K562 (cell line): ENCODE results near the gene AQP6. TPM values are rescaled to one million over a fixed set of nuclear protein-coding genes. Genes with fewer than 3 reads are reported as not detected.
"Not testable (repeated sequence)": the region's sequence is repeated elsewhere in the genome, so short reads cannot be mapped to it uniquely, and the experiment has no call there.

Experiments used
- ATAC-seq: fragments of 200-7000 bp; cut with Tn5 transposase; 3 replicates; pipeline ENCODE4 v1.9.1; 2020; ENCODE audit warnings: moderate library complexity
- BruUV-seq: library from RNA; stranded (reverse); fragments of 400-500 nt; replicated peaks from 2 replicates; lab custom pipeline; 2021; lab: Mats Ljungman, UMichigan
- CTCF ChIA-PET: fragments of 300-600 bp; formaldehyde crosslinking; extraction: SDS; loops from one replicate; lab custom pipeline; 2021; ENCODE audit warnings: low intra/inter-chr PET ratio; lab: Yijun Ruan, JAX
- POLR2A ChIA-PET: fragments of 300-600, 350-650 bp; sonication (Branson Sonifier 250); formaldehyde crosslinking; extraction: SDS; loops from one replicate; lab custom pipeline; 2021; ENCODE audit warnings: antibody characterized with exemption, inconsistent platforms; lab: Yijun Ruan, JAX
- DNase-seq, 4 experiments: peaks; one replicate each; pipeline versions ENCODE4 v3.0.0 to v3.0.0-alpha.2; 2011 to 2018; ENCODE audit warnings: low spot score in 3 of 4, mixed read lengths in 3 of 4; ENCODE audit errors: extremely low read depth in 1 of 4
- FAIRE-seq: peaks from 2 replicates; lab custom pipeline; 2011; peaks lifted over from hg19 to GRCh38; lab: Jason Lieb, UNC
- H2AFZ ChIP-seq: 2 replicates; pipeline ENCODE4 v1.6.0; 2011; ENCODE audit warnings: low read depth, low read length, control low read depth, inconsistent platforms
- H3K27ac ChIP-seq: fragments of 200-600 bp; 3 replicates; pipeline ENCODE4 v1.8.0; 2011; ENCODE audit warnings: low read depth, mild to moderate bottlenecking, control low read depth, inconsistent platforms, low read length, moderate library complexity, mixed read lengths; ENCODE audit errors: extremely low read depth
- H3K27me3 ChIP-seq, 2 experiments: fragments of 300-600 bp in 1 of 2; 2 replicates in 1 of 2; 3 replicates in 1 of 2; pipeline versions ENCODE4 v1.6.0 to v1.8.0; 2011; ENCODE audit warnings: inconsistent platforms in 2 of 2, low read length in 2 of 2, mild to moderate bottlenecking in 1 of 2, mixed read lengths in 1 of 2, moderate library complexity in 1 of 2; ENCODE audit not compliant: control insufficient read depth in 2 of 2, insufficient read depth in 2 of 2
- H3K36me3 ChIP-seq: fragments of 300-600 bp; 3 replicates; pipeline ENCODE4 v1.8.0; 2011; ENCODE audit warnings: mild to moderate bottlenecking, low read length, inconsistent platforms; ENCODE audit not compliant: control insufficient read depth, insufficient read depth
- H3K4me1 ChIP-seq, 2 experiments: fragments of 200-600 bp in 1 of 2; replicated peaks in 1 of 2; 2 replicates in 1 of 2; 3 replicates in 1 of 2; pipeline versions ENCODE4 v1.5.1 to v1.8.0; 2011; ENCODE audit warnings: inconsistent platforms in 2 of 2, low read length in 2 of 2, mild to moderate bottlenecking in 1 of 2, mixed read lengths in 1 of 2, moderate library complexity in 1 of 2; ENCODE audit not compliant: control insufficient read depth in 2 of 2, insufficient read depth in 2 of 2
- H3K4me2 ChIP-seq: 2 replicates; pipeline ENCODE4 v1.6.1; 2011; ENCODE audit warnings: low read length, control low read depth, inconsistent platforms, mixed read lengths; ENCODE audit not compliant: insufficient read depth
- H3K4me3 ChIP-seq: fragments of 200-600 bp; sonication (generic), shearing (Covaris generic); 2 replicates; pipeline ENCODE4 v1.5.1; 2016; ENCODE audit warnings: control low read depth, inconsistent platforms
- H3K79me2 ChIP-seq: fragments of 200-600 bp; 3 replicates; pipeline ENCODE4 v1.8.0; 2011; ENCODE audit warnings: low read length, inconsistent platforms; ENCODE audit not compliant: control insufficient read depth, insufficient read depth
- H3K9ac ChIP-seq, 2 experiments: 2 replicates each; pipeline versions ENCODE4 v1.6.0 to v1.6.1; 2011; ENCODE audit warnings: low read depth in 2 of 2, low read length in 2 of 2, control low read depth in 1 of 2, inconsistent platforms in 1 of 2, mild to moderate bottlenecking in 1 of 2, mixed read lengths in 1 of 2; ENCODE audit not compliant: insufficient read depth in 1 of 2
- H3K9me1 ChIP-seq: one replicate; pipeline ENCODE4 v1.6.0; 2011; ENCODE audit warnings: inconsistent platforms, mild to moderate bottlenecking, low read length, moderate library complexity; ENCODE audit not compliant: control insufficient read depth, insufficient read depth
- H3K9me3 ChIP-seq: replicated peaks from 2 replicates; pipeline ENCODE4 v1.5.1; 2011; ENCODE audit warnings: low read depth, low read length, inconsistent platforms; ENCODE audit not compliant: control insufficient read depth, insufficient read depth
- H4K20me1 ChIP-seq: replicated peaks from 2 replicates; pipeline ENCODE4 v1.6.1; 2011; ENCODE audit warnings: low read length, inconsistent platforms, mixed read lengths; ENCODE audit not compliant: control insufficient read depth, insufficient read depth
- HMGN3 ChIP-seq: IDR thresholded peaks from 2 replicates; pipeline ENCODE4 v1.6.1; 2011; ENCODE audit warnings: borderline replicate concordance, low read depth, mild to moderate bottlenecking, mixed read lengths, low read length; ENCODE audit not compliant: insufficient read length; ENCODE audit errors: extremely low read depth
- ILF3 ChIP-seq: fragments of 450-650 bp; IDR thresholded peaks from 2 replicates; pipeline ENCODE4 v1.6.1; 2018; ENCODE audit warnings: antibody characterized with exemption, mild to moderate bottlenecking, moderate library complexity, borderline replicate concordance
- L3MBTL2 ChIP-seq: fragments of 450-650 bp; IDR thresholded peaks from 2 replicates; pipeline ENCODE4 v1.6.1; 2016; ENCODE audit warnings: mild to moderate bottlenecking, moderate library complexity
- NCOA6 ChIP-seq: fragments of 450-650 bp; IDR thresholded peaks from 2 replicates; pipeline ENCODE4 v1.6.1; 2017; ENCODE audit warnings: mild to moderate bottlenecking
- SMAD4 ChIP-seq: fragments of 250-450 bp; sonication (Bioruptor Pico); conservative IDR thresholded peaks from 2 replicates; pipeline ENCODE4 v1.8.0; 2021; ENCODE audit warnings: inconsistent platforms, mild to moderate bottlenecking, moderate library complexity
- SMARCC2 ChIP-seq: fragments of 450-650 bp; IDR thresholded peaks from 2 replicates; pipeline ENCODE4 v1.6.1; 2017; ENCODE audit warnings: antibody characterized with exemption, moderate library complexity, mild to moderate bottlenecking, low read depth
- ZNF224 ChIP-seq: sonication (generic); formaldehyde crosslinking; IDR thresholded peaks from 2 replicates; pipeline ENCODE4 v1.8.0; 2022; ENCODE audit warnings: mild to moderate bottlenecking, missing genetic modification reagents
- ZNF436 ChIP-seq: fragments of 250-450, 450-650 bp; sonication (Bioruptor Pico); formaldehyde crosslinking; IDR thresholded peaks from 2 replicates; pipeline ENCODE4 v1.7.0; 2020; ENCODE audit warnings: mild to moderate bottlenecking
- ZNF695 ChIP-seq: fragments of 450-650 bp; formaldehyde crosslinking; IDR thresholded peaks from 2 replicates; pipeline ENCODE4 v1.4.0; 2020; ENCODE audit warnings: mild to moderate bottlenecking, moderate library complexity
- WGBS: fragments of 100-300 bp; shearing (Covaris generic); methylation state at CpG from one replicate; pipeline ENCODE4 v1.1.6; 2016; ENCODE audit warnings: low coverage, mixed read lengths; ENCODE audit not compliant: insufficient coverage; ENCODE audit errors: missing lambda C conversion rate; 5-methylcytosine and 5-hydroxymethylcytosine counted together
- in situ Hi-C: fragments of 300-500 bp; cut with MboI; formaldehyde crosslinking; loops from 4 replicates; pipeline ENCODE4 v1.15.0; 2018; ENCODE audit warnings: inconsistent platforms, mixed read lengths
- intact Hi-C: fragments of 100-400 bp; cut with micrococcal nuclease; formaldehyde crosslinking; loops from 2 replicates; pipeline ENCODE4 v1.14.2; 2022
- polyA plus RNA-seq, 8 experiments: library from polyadenylated mRNA; depleted of rRNA in 4 of 8; stranded (reverse) in 5 of 8; unstranded in 3 of 8; fragments of >200 nt; fragmentation: Nextera tagmentation in 2 of 8; fragmentation: Illumina TruSeq in 1 of 8; extraction: Ambion mirVana in 2 of 8; extraction: Trizol in 1 of 8; gene quantifications; 2 replicates each; pipeline versions ENCODE4 v1.2.1 to v1.2.3, GENCODE V29; 2011 to 2014; ENCODE audit warnings: inconsistent platforms in 1 of 8, missing spikeins in 1 of 8
- total RNA-seq, 7 experiments: library from RNA; depleted of rRNA in 6 of 7; stranded (reverse); fragments of >200 nt in 6 of 7; fragmentation: Illumina TruSeq in 2 of 7; extraction: Trizol in 2 of 7; gene quantifications; 2 replicates each; pipeline versions ENCODE4 v1.2.1 to v1.2.3, GENCODE V29; 2011 to 2021; ENCODE audit warnings: low replicate concordance in 1 of 7
- TF ChIP-seq, protein P1 (sequence below): fragments of 450-650 bp; formaldehyde crosslinking; IDR thresholded peaks from 2 replicates; pipeline ENCODE4 v1.4.0; 2022; ENCODE audit warnings: mild to moderate bottlenecking, moderate library complexity
- TF ChIP-seq, protein P2 (sequence below): fragments of 450-650 bp; IDR thresholded peaks from 2 replicates; pipeline ENCODE4 v1.6.1; 2016
- TF ChIP-seq, protein P3 (sequence below): IDR thresholded peaks from 3 replicates; pipeline ENCODE4 v1.6.1; 2011; ENCODE audit warnings: borderline replicate concordance, mild to moderate bottlenecking, moderate library complexity; ENCODE audit not compliant: insufficient read length; ENCODE audit errors: extremely low read depth

The AQP6 gene
- total and polyA plus RNA-seq, 9 of the 15 experiments (the other 6 are each of a cell fraction or from before 2014, with no cell fraction given) = 0.05 to 0.12 TPM; not detected in 7

DNA sequence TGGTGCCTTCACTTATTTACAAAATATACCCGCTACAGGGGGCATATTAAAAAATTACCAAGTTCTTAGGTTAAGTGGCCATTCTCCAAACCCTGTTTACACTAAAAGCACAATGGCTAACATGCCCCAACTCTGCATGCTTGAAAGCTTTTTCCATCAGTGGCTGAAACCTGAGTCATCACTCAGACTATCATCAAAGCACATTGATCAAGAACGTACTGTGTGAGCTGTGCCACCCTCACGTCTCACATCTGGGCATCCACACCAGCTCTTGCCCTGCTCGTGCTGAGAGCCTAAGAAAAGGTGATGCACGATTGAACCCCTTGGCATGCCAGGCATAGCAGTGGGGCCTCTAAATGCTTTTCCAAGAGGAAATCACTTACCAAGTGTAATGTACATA is 13.2 kb downstream of the AQP6 start:
- Histone ChIP-seq H3K4me3 (no peak overlapping the region), H3K4me2 (no peak overlapping the region), H3K79me2 (no peaks in the 10 kb centered on the region), H4K20me1 (peaks cover 5% of the 10 kb centered on the region; the same call in 1 of the 2 replicates), H3K36me3 (peaks cover 54% of the 10 kb centered on the region), H3K27me3 (no peaks in the 10 kb centered on the region), H3K9me1 (no peaks in the 10 kb centered on the region), H3K4me1 (peaks cover 17 to 19% of the 10 kb centered on the region in 2 experiments; a peak in 4 of 5 replicates), H3K9me3 (no peaks in the 10 kb centered on the region), H3K27ac (no peak overlapping the region), H3K9ac (no peak overlapping the region), H2AFZ (no peak overlapping the region)
- intact Hi-C loops = no loop called here
- in situ Hi-C loops = no loop called here
- TF ChIP-seq ILF3 = no peak
- no peak for TF ChIP-seq SMARCC2
- no peak for TF ChIP-seq HMGN3
- no peak for TF ChIP-seq L3MBTL2
- no peak for TF ChIP-seq ZNF695 (CRISPR knock-in tag)
- no peak for TF ChIP-seq NCOA6
- TF ChIP-seq ZNF224 = no peak
- TF ChIP-seq, protein P1, sequence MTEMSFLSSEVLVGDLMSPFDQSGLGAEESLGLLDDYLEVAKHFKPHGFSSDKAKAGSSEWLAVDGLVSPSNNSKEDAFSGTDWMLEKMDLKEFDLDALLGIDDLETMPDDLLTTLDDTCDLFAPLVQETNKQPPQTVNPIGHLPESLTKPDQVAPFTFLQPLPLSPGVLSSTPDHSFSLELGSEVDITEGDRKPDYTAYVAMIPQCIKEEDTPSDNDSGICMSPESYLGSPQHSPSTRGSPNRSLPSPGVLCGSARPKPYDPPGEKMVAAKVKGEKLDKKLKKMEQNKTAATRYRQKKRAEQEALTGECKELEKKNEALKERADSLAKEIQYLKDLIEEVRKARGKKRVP = no peak
- TF ChIP-seq SMAD4 (CRISPR knock-in tag) = no peak
- no peak for TF ChIP-seq ZNF436 (CRISPR knock-in tag)
- TF ChIP-seq, protein P2, sequence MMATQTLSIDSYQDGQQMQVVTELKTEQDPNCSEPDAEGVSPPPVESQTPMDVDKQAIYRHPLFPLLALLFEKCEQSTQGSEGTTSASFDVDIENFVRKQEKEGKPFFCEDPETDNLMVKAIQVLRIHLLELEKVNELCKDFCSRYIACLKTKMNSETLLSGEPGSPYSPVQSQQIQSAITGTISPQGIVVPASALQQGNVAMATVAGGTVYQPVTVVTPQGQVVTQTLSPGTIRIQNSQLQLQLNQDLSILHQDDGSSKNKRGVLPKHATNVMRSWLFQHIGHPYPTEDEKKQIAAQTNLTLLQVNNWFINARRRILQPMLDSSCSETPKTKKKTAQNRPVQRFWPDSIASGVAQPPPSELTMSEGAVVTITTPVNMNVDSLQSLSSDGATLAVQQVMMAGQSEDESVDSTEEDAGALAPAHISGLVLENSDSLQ = no peak
- TF ChIP-seq, protein P3, sequence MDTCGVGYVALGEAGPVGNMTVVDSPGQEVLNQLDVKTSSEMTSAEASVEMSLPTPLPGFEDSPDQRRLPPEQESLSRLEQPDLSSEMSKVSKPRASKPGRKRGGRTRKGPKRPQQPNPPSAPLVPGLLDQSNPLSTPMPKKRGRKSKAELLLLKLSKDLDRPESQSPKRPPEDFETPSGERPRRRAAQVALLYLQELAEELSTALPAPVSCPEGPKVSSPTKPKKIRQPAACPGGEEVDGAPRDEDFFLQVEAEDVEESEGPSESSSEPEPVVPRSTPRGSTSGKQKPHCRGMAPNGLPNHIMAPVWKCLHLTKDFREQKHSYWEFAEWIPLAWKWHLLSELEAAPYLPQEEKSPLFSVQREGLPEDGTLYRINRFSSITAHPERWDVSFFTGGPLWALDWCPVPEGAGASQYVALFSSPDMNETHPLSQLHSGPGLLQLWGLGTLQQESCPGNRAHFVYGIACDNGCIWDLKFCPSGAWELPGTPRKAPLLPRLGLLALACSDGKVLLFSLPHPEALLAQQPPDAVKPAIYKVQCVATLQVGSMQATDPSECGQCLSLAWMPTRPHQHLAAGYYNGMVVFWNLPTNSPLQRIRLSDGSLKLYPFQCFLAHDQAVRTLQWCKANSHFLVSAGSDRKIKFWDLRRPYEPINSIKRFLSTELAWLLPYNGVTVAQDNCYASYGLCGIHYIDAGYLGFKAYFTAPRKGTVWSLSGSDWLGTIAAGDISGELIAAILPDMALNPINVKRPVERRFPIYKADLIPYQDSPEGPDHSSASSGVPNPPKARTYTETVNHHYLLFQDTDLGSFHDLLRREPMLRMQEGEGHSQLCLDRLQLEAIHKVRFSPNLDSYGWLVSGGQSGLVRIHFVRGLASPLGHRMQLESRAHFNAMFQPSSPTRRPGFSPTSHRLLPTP = no peak
- no peak for ATAC-seq
- FAIRE-seq = no peak
- CTCF ChIA-PET = no interaction called here
- POLR2A ChIA-PET = interaction anchor here (0.7 to 2.1 kb wide), 6 partner anchors 9 to 245 kb away, joined by 3 to 6 read pairs (median 4); partner anchors contain the start of gene TMBIM6
- BruUV-seq = no TSS peak
- 87% methylated on average over 5 of the region's 5 CpGs for WGBS
- no peak for DNase-seq

DNA sequence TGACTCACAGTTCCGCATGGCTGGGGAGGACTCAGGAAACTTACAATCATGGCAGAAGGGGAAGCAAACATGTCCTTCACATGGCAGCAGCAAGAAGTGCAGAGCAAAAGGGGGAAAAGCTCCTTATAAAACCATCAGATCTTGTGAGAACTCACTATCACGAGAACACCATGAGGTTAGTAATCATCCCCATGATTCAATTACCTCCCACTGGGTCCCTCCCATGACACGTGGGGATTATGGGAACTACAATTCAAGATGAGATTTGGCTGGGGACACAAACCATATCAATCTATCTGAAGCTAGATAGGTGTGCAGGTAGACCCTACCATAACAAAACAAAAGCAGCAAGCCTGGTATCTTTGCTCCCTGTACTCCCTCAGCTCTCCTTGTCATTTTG is 13.7 kb downstream of the AQP6 start:
- DNase-seq, FAIRE-seq: not testable (repeated sequence)

More for the DNA sequence above, 13.7 kb downstream of the AQP6 start:
- H3K79me2 ChIP-seq, BruUV-seq, ATAC-seq, H3K4me2 ChIP-seq, in situ Hi-C loops, H3K9me1 ChIP-seq, H4K20me1 ChIP-seq, H3K27ac ChIP-seq, H3K4me3 ChIP-seq, CTCF ChIA-PET, H3K27me3 ChIP-seq, H2AFZ ChIP-seq, intact Hi-C loops, H3K9me3 ChIP-seq, H3K9ac ChIP-seq: not testable (repeated sequence)
- 47% methylated on average over 3 of the region's 3 CpGs for whole genome bisulfite sequencing
- POLR2A ChIA-PET = interaction anchor here (0.9 to 1.2 kb wide), 4 partner anchors 8 to 27 kb away, joined by 3 to 5 read pairs (median 4); no protein-coding TSS in a partner anchor
- Histone ChIP-seq H3K4me1 (peaks cover 14 to 17% of the 10 kb centered on the region in 2 experiments; a peak in 4 of 5 replicates), H3K36me3 (peaks cover 57% of the 10 kb centered on the region)
